GM19025 (cell line): Measurements from ENCODE around the gene MEMO1.
"Not testable (repeated sequence)": the region's sequence is repeated elsewhere in the genome, so short reads cannot be mapped to it uniquely, and the experiment has no call there.

ENCODE experiments used
- ATAC-seq: cut with Tn5 transposase; IDR thresholded peaks from one replicate; pipeline ENCODE4 v1.9.1; 2021; ENCODE audit warnings: mild to moderate bottlenecking, low read depth, moderate library complexity; ENCODE audit not compliant: unreplicated experiment

Gene MEMO1

DNA sequence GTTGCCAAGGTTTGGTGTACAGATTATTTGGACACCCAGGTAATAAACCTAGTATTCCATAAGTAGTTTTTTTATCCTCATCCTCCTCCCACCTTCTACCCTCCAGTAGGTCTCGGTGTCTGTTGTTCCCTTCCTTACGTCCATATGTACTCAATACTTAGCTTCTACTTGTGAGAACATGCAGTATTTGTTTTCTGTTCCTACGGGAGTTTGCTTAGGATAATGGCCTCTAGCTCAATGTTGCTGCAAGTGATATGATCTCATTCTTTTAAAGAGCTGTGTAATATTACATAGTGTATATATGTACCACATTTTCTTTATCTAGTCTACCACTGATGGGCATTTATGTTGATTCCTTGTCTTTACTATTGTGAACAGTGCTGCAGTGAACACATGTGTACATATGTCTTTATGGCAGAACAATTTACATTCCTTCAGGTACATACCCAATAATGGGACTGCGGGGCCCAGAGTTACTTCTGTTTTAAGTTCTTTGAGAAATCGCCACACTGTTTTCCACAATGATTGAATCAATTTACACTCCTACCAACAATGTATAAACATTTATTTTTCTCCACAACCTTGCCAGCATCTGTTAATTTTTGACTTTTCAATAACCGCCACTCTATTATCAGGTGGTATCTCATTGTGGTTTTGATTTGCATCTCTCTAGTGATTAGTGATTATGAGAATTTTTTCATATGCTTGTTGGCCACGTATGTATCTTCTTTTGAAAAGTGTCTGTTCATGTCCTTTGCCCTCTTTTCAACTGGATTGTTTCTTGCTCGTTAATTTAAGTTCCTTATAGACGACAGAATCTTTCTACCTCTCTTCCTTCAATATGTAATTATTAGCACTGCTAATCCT is 88.0 kb downstream of the MEMO1 start:
- no peak for ATAC-seq

GRCh38 chr2:31920962-31921361 is 89.8 kb downstream of the MEMO1 start:
- no peak for ATAC-seq

- ATAC-seq: no peak
These were observed 91.3 kb downstream of the MEMO1 start for GRCh38 chr2:31919499-31919898.

DNA sequence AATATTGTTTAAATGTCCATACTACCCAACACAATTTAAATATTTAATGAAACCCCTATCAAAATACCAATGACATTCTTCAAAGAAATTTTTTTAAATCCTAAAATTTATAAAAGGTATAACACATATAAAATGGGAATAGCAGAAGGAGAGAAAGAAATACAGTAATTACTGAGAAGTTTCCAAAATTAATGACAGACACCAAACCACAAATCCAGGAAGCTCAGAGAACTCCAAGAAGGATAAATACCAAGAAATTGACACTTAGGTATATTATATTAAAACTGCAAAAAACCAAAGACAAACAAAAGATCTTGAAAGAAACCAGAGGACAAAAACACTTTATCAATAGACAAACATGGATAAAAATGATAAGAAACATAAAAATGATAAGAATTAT is 101.1 kb downstream of the MEMO1 start:
- no peak for ATAC-seq

DNA sequence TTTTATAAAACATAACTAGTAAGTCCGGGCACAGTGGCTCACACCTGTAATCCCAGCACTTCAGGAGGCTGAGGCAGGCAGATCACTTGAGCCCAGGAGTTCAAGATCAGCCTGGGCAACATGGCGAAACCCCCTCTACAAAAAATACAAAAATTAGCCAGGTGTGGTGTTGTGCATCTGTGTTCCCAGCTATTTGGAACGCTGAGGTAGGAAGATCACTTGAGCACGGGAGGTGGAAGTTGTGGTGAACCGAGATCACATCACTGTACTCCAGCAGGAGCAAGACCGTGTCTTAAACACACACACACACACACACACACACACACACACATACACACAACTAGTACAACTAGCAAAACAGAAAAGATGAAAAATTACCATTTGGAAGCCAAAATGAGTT is 103.3 kb downstream of the MEMO1 start:
- ATAC-seq: not testable (repeated sequence)

- ATAC-seq: no peak
These were observed 107.6 kb downstream of the MEMO1 start for GRCh38 chr2:31903109-31903780.

- no peak for ATAC-seq
These were observed 108.9 kb downstream of the MEMO1 start for GRCh38 chr2:31901900-31902299.

DNA sequence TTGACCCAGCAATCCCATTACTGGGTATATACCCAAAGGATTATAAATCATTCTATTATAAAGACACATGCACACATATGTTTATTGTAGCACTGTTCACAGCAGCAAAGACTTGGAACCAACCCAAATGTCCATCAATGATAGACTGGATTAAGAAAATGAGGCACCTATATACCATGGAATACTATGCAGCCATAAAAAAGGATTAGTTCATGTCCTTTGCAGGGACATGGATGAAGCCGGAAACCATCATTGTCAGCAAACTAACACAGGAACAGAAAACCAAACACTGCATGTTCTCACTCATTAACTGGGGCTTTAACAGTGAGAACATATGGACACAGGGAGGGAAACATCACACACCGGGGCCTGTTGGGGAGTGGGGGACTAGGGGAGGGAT is 110.7 kb downstream of the MEMO1 start:
- not testable (repeated sequence) for ATAC-seq

GRCh38 chr2:31898346-31898745 is 112.5 kb downstream of the MEMO1 start:
- ATAC-seq: not testable (repeated sequence)

- not testable (repeated sequence) for ATAC-seq
These were observed 113.5 kb downstream of the MEMO1 start for GRCh38 chr2:31897340-31897739.

DNA sequence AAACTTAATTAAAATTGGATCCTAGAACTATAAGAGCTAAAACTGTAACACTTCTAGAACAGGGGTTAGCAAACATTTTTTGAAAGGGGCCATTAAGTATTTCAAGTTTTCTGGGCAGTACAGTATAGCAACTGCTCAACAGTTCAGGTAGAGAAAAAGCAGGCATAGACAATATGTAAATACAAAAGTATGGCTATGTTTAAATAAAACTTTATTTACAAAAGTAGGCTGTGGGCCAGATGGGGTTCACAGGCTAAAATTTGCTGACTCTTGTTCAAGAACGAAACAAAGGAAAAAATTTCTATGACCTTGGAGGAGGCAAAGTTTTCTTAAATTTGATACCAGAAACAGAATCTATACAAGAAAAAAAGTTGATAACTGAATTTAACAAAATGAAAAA is 114.5 kb downstream of the MEMO1 start:
- no peak for ATAC-seq

GRCh38 chr2:31894656-31895055 is 116.2 kb downstream of the MEMO1 start:
- no peak for ATAC-seq

- no peak for ATAC-seq
These were observed 117.7 kb downstream of the MEMO1 start for GRCh38 chr2:31893094-31893493.

DNA sequence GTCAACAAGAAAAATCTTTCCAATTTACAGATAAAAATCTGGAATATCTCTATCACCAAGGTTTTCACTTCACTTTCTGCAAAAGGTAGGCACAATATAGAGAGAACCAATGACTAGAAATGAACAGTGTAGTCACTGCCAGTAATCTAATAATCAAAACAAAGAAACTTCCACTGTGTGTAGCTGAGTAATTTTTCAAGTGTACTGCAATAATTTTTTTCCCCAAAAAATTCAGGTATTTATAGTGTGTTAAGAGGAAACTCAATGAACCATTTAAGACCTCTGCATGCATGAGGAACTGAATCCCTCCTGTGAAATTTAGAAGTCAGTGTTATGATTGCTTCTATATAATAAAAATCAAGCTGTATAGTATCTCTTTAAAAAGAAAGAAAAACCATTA is 121.8 kb downstream of the MEMO1 start:
- no peak for ATAC-seq

DNA sequence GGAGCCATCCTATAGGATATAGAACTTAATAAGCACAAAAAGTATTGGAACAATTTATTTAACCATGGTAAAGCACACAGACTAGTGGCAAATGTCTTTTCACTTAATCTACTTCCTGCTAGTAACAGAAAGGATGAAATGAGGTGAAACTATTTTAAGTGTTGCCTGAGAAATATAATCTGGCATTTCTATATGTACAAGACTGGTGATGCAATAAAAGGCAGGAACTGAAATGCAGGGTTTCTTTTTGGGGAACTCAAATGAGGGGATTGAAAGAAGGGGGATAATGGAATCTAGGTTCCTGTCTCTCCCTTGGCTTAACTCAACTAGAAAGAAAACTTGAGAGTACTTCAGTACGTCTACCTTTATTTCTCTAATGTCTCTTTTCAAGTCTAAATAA is 122.3 kb downstream of the MEMO1 start:
- ATAC-seq: no peak

- ATAC-seq: no peak
These were observed 124.1 kb downstream of the MEMO1 start for GRCh38 chr2:31886700-31887099.

GRCh38 chr2:31877008-31877407 is 133.8 kb downstream of the MEMO1 start:
- ATAC-seq: no peak

DNA sequence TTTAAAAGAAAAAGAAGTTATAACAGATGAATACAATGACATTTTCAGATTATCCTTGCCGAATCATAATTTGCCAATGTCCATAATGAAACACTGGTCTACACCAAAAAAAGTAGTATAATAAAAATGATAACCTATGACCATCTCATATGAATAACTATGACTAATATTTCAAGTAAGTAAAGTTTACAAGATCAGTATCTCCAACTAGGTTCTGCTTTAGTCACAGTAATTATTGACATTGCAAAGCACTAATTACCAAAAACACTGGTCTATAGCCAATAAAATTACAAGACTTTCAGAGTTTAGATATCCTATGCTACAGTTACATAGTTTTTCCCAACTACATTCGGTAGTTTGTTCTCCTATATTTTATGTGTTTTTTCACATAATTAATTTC is 136.7 kb downstream of the MEMO1 start:
- ATAC-seq: no peak

DNA sequence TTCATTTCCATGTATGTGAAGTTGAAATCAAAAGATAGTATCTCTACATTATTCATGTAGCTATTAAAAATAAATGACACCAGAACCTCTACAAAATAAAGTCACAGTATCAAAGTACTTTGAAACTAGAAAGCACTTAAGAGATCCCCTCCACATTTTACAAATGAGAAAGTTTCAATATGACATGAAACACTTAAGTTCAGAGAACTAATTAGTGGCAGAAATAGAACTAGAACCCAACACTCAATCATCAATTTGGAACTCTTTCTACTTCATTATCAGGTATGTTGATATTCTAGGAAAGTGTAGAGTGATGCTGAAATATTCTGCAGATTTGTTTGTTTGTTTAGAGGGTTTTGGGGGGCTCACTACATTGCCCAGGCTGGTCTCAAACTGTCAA is 145.6 kb downstream of the MEMO1 start:
- no peak for ATAC-seq

DNA sequence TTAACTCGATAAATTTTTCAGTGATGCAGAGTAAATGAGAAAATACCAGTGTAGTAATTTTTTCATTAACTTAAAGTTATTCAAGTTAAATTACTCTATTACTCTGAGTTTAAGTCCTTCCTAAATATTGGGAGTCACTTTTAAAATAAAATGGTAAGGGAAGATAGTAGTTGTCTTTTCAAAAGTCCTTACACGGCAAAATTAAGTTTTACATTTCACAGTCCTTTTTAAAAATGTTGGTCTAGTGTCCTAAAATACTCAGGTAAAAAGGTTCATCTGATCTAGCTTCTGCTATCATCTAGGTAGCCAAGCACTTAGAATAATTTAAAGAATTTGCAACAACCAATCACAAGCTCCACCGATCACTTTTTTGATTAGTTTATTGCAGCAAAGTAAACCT is 146.9 kb downstream of the MEMO1 start:
- no peak for ATAC-seq

GRCh38 chr2:31863015-31863656 is 147.7 kb downstream of the MEMO1 start:
- not testable (repeated sequence) for ATAC-seq
